ENCODE measurements around the gene GAS6. TPM values are rescaled to one million over a fixed set of nuclear protein-coding genes. Genes with fewer than 3 reads are reported as not detected.

Gene GAS6
- total and polyA plus RNA-seq, 12 donors = 7.1 to 109 (median 82.9) TPM

DNA sequence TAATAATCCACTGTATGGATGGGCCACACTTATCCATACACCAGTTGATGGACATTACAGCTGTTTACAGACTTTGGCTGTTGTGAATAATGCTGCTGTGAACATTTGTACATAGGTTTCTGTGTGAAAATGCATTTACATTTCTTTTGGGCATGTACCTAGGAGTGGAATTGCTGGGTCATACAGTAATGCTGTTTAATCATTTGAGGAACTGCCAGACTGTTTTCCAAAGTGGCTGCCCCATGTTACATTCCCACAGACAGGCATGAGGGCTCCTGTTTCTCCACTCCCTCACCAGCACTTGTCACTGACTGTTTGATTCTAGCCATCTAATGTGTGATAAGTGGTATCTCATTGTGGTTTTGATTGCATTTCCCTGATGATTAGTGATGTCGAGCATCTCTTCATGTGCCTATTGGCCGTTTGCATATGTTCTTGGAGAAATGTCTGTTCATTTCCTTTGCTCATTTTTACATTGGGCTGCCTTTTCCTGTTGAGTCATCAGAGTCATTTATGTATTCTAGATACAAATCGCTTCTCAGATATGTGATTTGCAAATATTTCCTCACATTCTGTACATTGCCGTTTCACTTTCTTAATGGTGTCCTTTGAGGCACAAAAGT, 92.1 kb downstream of the GAS6 start:
- no peaks in the 10 kb centered on the region for H3K4me1 ChIP-seq (replicated peaks in 1 of 2)
- H3K36me3 ChIP-seq (replicated peaks in 1 of 2) = no peaks in the 10 kb centered on the region
- intact Hi-C loops (cut with DNase I) = no loop called here
- TF ChIP-seq, protein P1, sequence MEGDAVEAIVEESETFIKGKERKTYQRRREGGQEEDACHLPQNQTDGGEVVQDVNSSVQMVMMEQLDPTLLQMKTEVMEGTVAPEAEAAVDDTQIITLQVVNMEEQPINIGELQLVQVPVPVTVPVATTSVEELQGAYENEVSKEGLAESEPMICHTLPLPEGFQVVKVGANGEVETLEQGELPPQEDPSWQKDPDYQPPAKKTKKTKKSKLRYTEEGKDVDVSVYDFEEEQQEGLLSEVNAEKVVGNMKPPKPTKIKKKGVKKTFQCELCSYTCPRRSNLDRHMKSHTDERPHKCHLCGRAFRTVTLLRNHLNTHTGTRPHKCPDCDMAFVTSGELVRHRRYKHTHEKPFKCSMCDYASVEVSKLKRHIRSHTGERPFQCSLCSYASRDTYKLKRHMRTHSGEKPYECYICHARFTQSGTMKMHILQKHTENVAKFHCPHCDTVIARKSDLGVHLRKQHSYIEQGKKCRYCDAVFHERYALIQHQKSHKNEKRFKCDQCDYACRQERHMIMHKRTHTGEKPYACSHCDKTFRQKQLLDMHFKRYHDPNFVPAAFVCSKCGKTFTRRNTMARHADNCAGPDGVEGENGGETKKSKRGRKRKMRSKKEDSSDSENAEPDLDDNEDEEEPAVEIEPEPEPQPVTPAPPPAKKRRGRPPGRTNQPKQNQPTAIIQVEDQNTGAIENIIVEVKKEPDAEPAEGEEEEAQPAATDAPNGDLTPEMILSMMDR (IDR thresholded peaks at IDR 0.05) = no peak
- TF ChIP-seq POLR2A (IDR thresholded peaks at IDR 0.05) = no peak
- H3K4me3 ChIP-seq = no peak overlapping the region
- peak overlapping the region in 1 of 5 donors; percentile 40 for H3K27ac ChIP-seq
- no peaks in the 10 kb centered on the region for H3K9me3 ChIP-seq (replicated peaks in 1 of 3)
- no peak for DNase-seq
- WGBS, 4 donors = 53 to 65% (median 60%) methylated on average over 4 of the region's 4 CpGs
- H3K27me3 ChIP-seq = peaks cover 10% of the 10 kb centered on the region

DNA sequence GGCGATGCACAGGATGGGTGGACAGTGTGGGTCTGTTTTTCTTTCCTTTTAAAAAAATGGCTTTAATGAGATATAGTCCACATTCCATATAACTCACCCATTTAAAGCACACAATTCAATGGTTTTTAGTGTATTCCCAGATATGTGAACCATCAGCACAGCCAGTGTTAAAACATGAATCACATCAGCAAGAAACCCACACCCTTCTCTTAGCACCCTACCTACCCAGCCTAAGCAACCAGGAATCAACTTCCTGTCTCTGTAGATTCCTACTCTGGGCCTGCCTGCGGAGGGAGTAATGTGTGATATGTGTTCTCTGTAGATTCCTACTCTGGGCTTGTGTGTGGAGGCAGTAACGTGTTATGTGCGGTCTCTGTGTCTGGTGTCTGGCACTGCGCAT, 92.9 kb downstream of the GAS6 start:
- intact Hi-C loops (cut with DNase I) = no loop called here
- no peak overlapping the region for H3K4me3 ChIP-seq
- peaks cover 5% of the 10 kb centered on the region for H3K27me3 ChIP-seq
- H3K4me1 ChIP-seq (replicated peaks in 1 of 2) = no peaks in the 10 kb centered on the region
- no peak overlapping the region for H3K27ac ChIP-seq
- TF ChIP-seq, protein P1 (IDR thresholded peaks at IDR 0.05) = no peak
- no peak for TF ChIP-seq POLR2A (IDR thresholded peaks at IDR 0.05)
- H3K9me3 ChIP-seq (replicated peaks in 1 of 3) = no peaks in the 10 kb centered on the region
- 89 to 92% (median 90%) methylated on average over 5 of the region's 5 CpGs for WGBS, 4 donors
- no peaks in the 10 kb centered on the region for H3K36me3 ChIP-seq (replicated peaks in 1 of 2)
- no peak for DNase-seq

Other genes starting within 250 kb of the GAS6 start
- gene ATP4B, start 205.9 kb downstream of the GAS6 start, total RNA-seq = under 1 TPM in 1 of 9 donors, not detected in 8; 0.17 TPM
- gene ATP4B, start 205.9 kb downstream of the GAS6 start, polyA plus RNA-seq = not detected
- under 1 TPM in 2 of 9 donors, not detected in 7; 0.22 to 0.38 TPM for gene GRK1, start 196.9 kb downstream of the GAS6 start, total RNA-seq
- gene GRK1, start 196.9 kb downstream of the GAS6 start, polyA plus RNA-seq = under 1 TPM in 1 of 3 donors, not detected in 2; 0.04 TPM
- 10 to 100 TPM in 5 of 9 donors, 1 to 10 TPM in 4; 1.3 to 26.3 (median 13.3) TPM for gene TMEM255B, start 104.8 kb downstream of the GAS6 start, total RNA-seq
- 10 to 100 TPM in 2 of 3 donors, 1 to 10 TPM in 1; 5.2 to 60.1 (median 22.0) TPM for gene TMEM255B, start 104.8 kb downstream of the GAS6 start, polyA plus RNA-seq
- gene C13orf46, start 110.0 kb upstream of the GAS6 start, total RNA-seq = under 1 TPM in 6 of 9 donors, not detected in 3; 0.06 to 0.57 (median 0.20) TPM
- under 1 TPM; 0.15 to 0.88 (median 0.17) TPM for gene C13orf46, start 110.0 kb upstream of the GAS6 start, polyA plus RNA-seq

Data from adrenal gland (tissue), 12 donors.